PC-3 (cell line): ENCODE results near the gene AIMP1. TPM values are rescaled to one million over a fixed set of nuclear protein-coding genes. Genes with fewer than 3 reads are reported as not detected.

ENCODE experiments used
- ATAC-seq: fragments of 200-7000 bp; cut with Tn5 transposase; 2 replicates; pipeline ENCODE4 v1.9.1; 2020; ENCODE audit warnings: mild to moderate bottlenecking, moderate library complexity
- Bru-seq: library from RNA; stranded (reverse); fragments of 400-500 nt; gene quantifications from one replicate; lab custom pipeline; 2021; lab: Mats Ljungman, UMichigan
- BruChase-seq, 2 experiments: library from RNA; stranded (reverse); fragments of 400-500 nt; gene quantifications; one replicate each; lab custom pipeline; 2021; lab: Mats Ljungman, UMichigan
- BruUV-seq: library from RNA; stranded (reverse); fragments of 400-500 nt; replicated peaks from 2 replicates; lab custom pipeline; 2021; lab: Mats Ljungman, UMichigan
- CTCF ChIA-PET: fragments of 300-600 bp; sonication (Branson Sonifier 250); formaldehyde crosslinking; loops from one replicate; lab custom pipeline; 2022; ENCODE audit warnings: antibody characterized with exemption; lab: Charles Lee
- POLR2A ChIA-PET: fragments of 300-600 bp; sonication (Branson Sonifier 250); formaldehyde crosslinking; loops from one replicate; lab custom pipeline; 2022; ENCODE audit warnings: antibody characterized with exemption; ENCODE audit not compliant: unreplicated experiment; lab: Charles Lee
- DNase-seq: peaks from one replicate; pipeline ENCODE4 v3.0.0-alpha.2; 2015
- H2AFZ ChIP-seq: fragments of 300-600 bp; sonication (generic); 2 replicates; pipeline ENCODE4 v1.6.0; 2016; ENCODE audit warnings: antibody characterized with exemption, low read length
- H3F3A ChIP-seq: fragments of 300-600 bp; sonication (generic); one replicate; pipeline ENCODE4 v1.6.0; 2017; ENCODE audit warnings: antibody characterized with exemption, low read length, control low read depth, mild to moderate bottlenecking; ENCODE audit not compliant: unreplicated experiment
- H3K27ac ChIP-seq: fragments of 300-600 bp; sonication (generic); 2 replicates; pipeline ENCODE4 v1.5.1; 2016; ENCODE audit warnings: mild to moderate bottlenecking, low read length
- H3K27me3 ChIP-seq: fragments of 300-600 bp; sonication (generic); 2 replicates; pipeline ENCODE4 v1.6.1; 2016; ENCODE audit warnings: low read length, mixed read lengths
- H3K36me3 ChIP-seq: fragments of 300-600 bp; sonication (generic); 2 replicates; pipeline ENCODE4 v1.6.1; 2016; ENCODE audit warnings: low read depth, mixed run types, low read length, mixed read lengths
- H3K4me1 ChIP-seq: fragments of 300-600 bp; sonication (generic); 2 replicates; pipeline ENCODE4 v1.5.1; 2016; ENCODE audit warnings: low read length; ENCODE audit not compliant: insufficient read depth
- H3K4me2 ChIP-seq: fragments of 300-600 bp; sonication (generic); 2 replicates; pipeline ENCODE4 v1.6.0; 2016; ENCODE audit warnings: low read length
- H3K4me3 ChIP-seq: fragments of 300-600 bp; sonication (generic); 2 replicates; pipeline ENCODE4 v1.5.1; 2016; ENCODE audit warnings: mild to moderate bottlenecking, low read length, mixed read lengths
- H3K79me2 ChIP-seq: fragments of 300-600 bp; sonication (generic); 2 replicates; pipeline ENCODE4 v1.6.1; 2017; ENCODE audit warnings: low read length, mixed read lengths
- H3K9ac ChIP-seq: fragments of 300-600 bp; sonication (generic); 2 replicates; pipeline ENCODE4 v1.6.0; 2016; ENCODE audit warnings: mild to moderate bottlenecking, low read length
- H3K9me2 ChIP-seq: fragments of 300-600 bp; sonication (generic); replicated peaks from 2 replicates; pipeline ENCODE4 v1.6.1; 2016; ENCODE audit warnings: mixed run types, low read length, mixed read lengths
- H3K9me3 ChIP-seq: fragments of 300-600 bp; sonication (generic); 2 replicates; pipeline ENCODE4 v1.6.1; 2016; ENCODE audit warnings: low read length, mixed read lengths
- H4K20me1 ChIP-seq: fragments of 300-600 bp; sonication (generic); 2 replicates; pipeline ENCODE4 v1.6.1; 2016; ENCODE audit warnings: low read length, mixed read lengths
- EZH2 ChIP-seq: fragments of 300-600 bp; sonication (generic); IDR thresholded peaks from one replicate; pipeline ENCODE4 v1.6.1; 2017; ENCODE audit warnings: antibody characterized with exemption, mild to moderate bottlenecking, low read length; ENCODE audit not compliant: unreplicated experiment
- EZH2phosphoT487 ChIP-seq: fragments of 300-600 bp; sonication (generic); IDR thresholded peaks from 2 replicates; pipeline ENCODE4 v1.6.1; 2018; ENCODE audit warnings: mild to moderate bottlenecking, antibody characterized with exemption, low read length, borderline replicate concordance
- intact Hi-C: fragments of 100-400 bp; cut with micrococcal nuclease; formaldehyde crosslinking; loops from 2 replicates; pipeline ENCODE4 v1.9.0; 2023
- long read RNA-seq: library from polyadenylated mRNA; unstranded; transcript quantifications from one replicate; pipeline ENCODE4 v2.0.0, GENCODE V29; 2021; ENCODE audit not compliant: unreplicated experiment
- total RNA-seq: library from RNA; depleted of rRNA; stranded (reverse); fragments of >200 nt; gene quantifications from 2 replicates; pipeline ENCODE4 v1.2.3, GENCODE V29; 2014; rRNA removed
- TF ChIP-seq, protein P1 (sequence below): fragments of 300-600 bp; sonication (generic); conservative IDR thresholded peaks from 2 replicates; pipeline ENCODE4 v1.5.1; 2017; ENCODE audit warnings: antibody characterized with exemption, low read depth, mild to moderate bottlenecking, low read length

The AIMP1 gene
- total RNA-seq (15.3 and 15.9 TPM in 2 replicates), Bru-seq, nascent RNA (percentile 81 among the genes with signal in this experiment), BruChase-seq, experiment 1, labeled RNA remaining after a 6-hour chase (percentile 87 among the genes with signal in this experiment), BruChase-seq, experiment 2, labeled RNA remaining after a 2-hour chase (percentile 81 among the genes with signal in this experiment)
- long read RNA-seq, transcript AIMP1-202 (7 exons, 2,586 nt), result major isoform, 28 of 73 reads
- long read RNA-seq, partial matches to known transcripts, result 22 of 73 reads
- long read RNA-seq, other reads (novel, unspliced or antisense), result 23 of 73 reads

DNA sequence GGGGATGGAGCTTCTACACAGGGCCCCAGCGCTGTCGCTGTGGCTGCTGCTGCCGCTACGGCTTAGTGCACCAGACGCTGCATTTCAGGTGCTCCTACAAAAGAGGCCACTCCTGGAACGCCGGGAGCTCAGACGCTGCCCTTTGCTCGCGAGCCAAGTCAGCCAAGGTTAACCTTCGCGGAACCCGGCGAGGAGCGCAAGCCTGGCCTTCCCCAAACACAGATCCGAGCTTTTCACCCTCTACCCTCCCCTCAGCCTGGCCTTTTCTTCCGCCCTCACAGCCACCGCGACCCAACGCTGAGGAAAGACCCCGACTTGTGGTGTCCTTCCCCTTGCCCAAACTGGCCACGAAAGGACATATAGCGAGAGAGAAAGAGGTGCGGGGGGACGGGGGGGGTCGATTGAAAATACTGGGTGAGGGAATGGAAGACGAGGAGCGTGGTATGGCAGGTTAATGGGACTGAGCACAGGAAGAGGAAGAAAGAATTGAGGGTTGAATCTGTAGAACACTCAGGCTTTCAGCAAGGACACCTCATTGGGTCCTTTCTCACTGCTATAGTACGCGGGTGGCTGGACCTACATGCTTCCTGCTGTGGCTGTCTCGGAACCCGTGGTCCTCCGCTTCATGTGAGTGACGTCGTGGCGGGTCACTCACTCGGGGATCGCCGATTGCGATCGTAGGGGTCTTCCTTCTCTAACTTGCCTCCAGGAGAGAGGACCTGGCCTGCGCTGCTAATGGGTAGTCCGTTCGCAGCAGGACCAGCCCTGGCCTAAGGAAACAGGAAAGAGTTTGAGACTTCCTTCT is at the start of gene AIMP1, which contains the start of gene TBCK:
AIMP1 (plus strand) TSS at position 583 of the 805 bp plus-strand sequence. CDS start 8,460 bp downstream, outside the sequence.
TBCK (minus strand) TSS at position 242 of the 805 bp plus-strand sequence. CDS start 7,249 bp downstream, outside the sequence.
- Histone ChIP-seq H3K79me2 (peaks cover 73% of the 10 kb centered on the region), H3K9me2 (no peaks in the 10 kb centered on the region), H3K4me3 (peak within 1 kb of the TSS; percentile 86), H2AFZ (peak within 1 kb of the TSS; percentile 88), H4K20me1 (no peaks in the 10 kb centered on the region), H3F3A (no peaks in the 10 kb centered on the region), H3K4me1 (peaks cover 28% of the 10 kb centered on the region), H3K27me3 (no peaks in the 10 kb centered on the region), H3K4me2 (peak within 1 kb of the TSS; percentile 90), H3K9me3 (no peaks in the 10 kb centered on the region), H3K27ac (peak within 1 kb of the TSS; percentile 92), H3K9ac (peak within 1 kb of the TSS; percentile 98), H3K36me3 (no peaks in the 10 kb centered on the region)
- DNase-seq (peak; percentile 78), ATAC-seq (peak; percentile 82)
- POLR2A ChIA-PET, result interaction anchor here (0.5 to 0.7 kb wide), 3 partner anchors 12 to 185 kb away, joined by 3 to 5 read pairs (median 3); no protein-coding TSS in a partner anchor
- intact Hi-C loops, result loop anchor here (5.0 kb wide), 1 partner anchor 49 kb away; no protein-coding TSS in a partner anchor
- no TSS peak for BruUV-seq
- TF ChIP-seq EZH2phosphoT487, result no peak
- TF ChIP-seq, protein P1, sequence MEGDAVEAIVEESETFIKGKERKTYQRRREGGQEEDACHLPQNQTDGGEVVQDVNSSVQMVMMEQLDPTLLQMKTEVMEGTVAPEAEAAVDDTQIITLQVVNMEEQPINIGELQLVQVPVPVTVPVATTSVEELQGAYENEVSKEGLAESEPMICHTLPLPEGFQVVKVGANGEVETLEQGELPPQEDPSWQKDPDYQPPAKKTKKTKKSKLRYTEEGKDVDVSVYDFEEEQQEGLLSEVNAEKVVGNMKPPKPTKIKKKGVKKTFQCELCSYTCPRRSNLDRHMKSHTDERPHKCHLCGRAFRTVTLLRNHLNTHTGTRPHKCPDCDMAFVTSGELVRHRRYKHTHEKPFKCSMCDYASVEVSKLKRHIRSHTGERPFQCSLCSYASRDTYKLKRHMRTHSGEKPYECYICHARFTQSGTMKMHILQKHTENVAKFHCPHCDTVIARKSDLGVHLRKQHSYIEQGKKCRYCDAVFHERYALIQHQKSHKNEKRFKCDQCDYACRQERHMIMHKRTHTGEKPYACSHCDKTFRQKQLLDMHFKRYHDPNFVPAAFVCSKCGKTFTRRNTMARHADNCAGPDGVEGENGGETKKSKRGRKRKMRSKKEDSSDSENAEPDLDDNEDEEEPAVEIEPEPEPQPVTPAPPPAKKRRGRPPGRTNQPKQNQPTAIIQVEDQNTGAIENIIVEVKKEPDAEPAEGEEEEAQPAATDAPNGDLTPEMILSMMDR, result no peak
- no peak for TF ChIP-seq EZH2
- CTCF ChIA-PET, result interaction anchor here (0.6 kb wide), 1 partner anchor 26 kb away, joined by 3 read pairs; no protein-coding TSS in a partner anchor

DNA sequence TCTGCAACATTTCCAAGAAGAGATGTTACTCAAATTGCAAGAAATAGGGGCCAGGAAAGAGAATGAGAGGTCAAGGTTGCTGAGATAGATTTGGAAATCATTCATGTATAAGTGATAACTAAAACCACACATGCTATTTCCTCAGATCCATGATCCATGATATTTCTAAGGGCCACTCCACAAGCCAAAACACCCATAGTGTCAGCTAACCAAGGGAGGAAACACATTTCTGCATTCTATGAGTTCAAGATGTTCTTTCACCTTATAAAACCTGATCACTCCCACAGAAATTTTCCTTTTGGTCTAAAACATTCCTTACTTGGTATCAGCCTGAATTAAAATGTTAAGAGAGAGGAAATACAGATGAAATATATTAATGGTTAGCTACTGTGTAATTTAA is 47.6 kb upstream of the AIMP1 start:
- Histone ChIP-seq H3K27me3 (no peaks in the 10 kb centered on the region), H3K4me3 (no peak overlapping the region), H3K9me2 (no peaks in the 10 kb centered on the region), H3K27ac (no peak overlapping the region), H3K9ac (no peak overlapping the region), H3K79me2 (no peaks in the 10 kb centered on the region), H3K36me3 (no peaks in the 10 kb centered on the region), H3K4me1 (no peaks in the 10 kb centered on the region), H3F3A (no peaks in the 10 kb centered on the region), H2AFZ (no peak overlapping the region), H3K4me2 (no peak overlapping the region), H3K9me3 (no peaks in the 10 kb centered on the region), H4K20me1 (no peaks in the 10 kb centered on the region)
- POLR2A ChIA-PET, result no interaction called here
- TF ChIP-seq, protein P1, result no peak
- TF ChIP-seq EZH2phosphoT487, result no peak
- TF ChIP-seq EZH2, result no peak
- intact Hi-C loops, result loop anchor here (5.0 kb wide), 2 partner anchors 49 to 99 kb away; partner anchors contain the start of genes AIMP1, GIMD1 and TBCK
- ATAC-seq (no peak), DNase-seq (no peak)
- CTCF ChIA-PET, result no interaction called here
- no TSS peak for BruUV-seq
